Sigmoid colon (tissue), 7 donors: ENCODE measurements around the gene SVEP1. TPM values are rescaled to one million over a fixed set of nuclear protein-coding genes. Genes with fewer than 3 reads are reported as not detected.

Source experiments
- DNase-seq: peaks from one replicate; pipeline ENCODE4 v3.0.0-alpha.2; 2019
- H3K27ac ChIP-seq, 4 donors: fragments of 200-600 bp; sonication (generic); one replicate each; pipeline ENCODE4 v1.5.1; 2016 to 2019; ENCODE audit warnings: mild to moderate bottlenecking in 1 of 4
- H3K27me3 ChIP-seq, 3 donors: fragments of 200-600 bp; sonication (generic); one replicate each; pipeline ENCODE4 v1.5.1; 2019; ENCODE audit warnings: mild to moderate bottlenecking in 1 of 3
- H3K36me3 ChIP-seq, 4 donors: fragments of 200-600 bp; sonication (generic); one replicate each; pipeline ENCODE4 v1.5.1; 2016 to 2019
- H3K4me1 ChIP-seq, 4 donors: fragments of 200-600 bp; sonication (generic); one replicate each; pipeline ENCODE4 v1.5.1; 2017 to 2019
- H3K4me3 ChIP-seq, 4 donors: fragments of 200-600 bp; sonication (generic); one replicate each; pipeline ENCODE4 v1.5.1; 2017 to 2019; ENCODE audit warnings: mild to moderate bottlenecking in 2 of 4, moderate library complexity in 1 of 4
- H3K9me3 ChIP-seq, 4 donors: fragments of 200-600 bp in 3 of 4; sonication (generic) in 3 of 4; one replicate each; pipeline versions ENCODE4 v1.5.1 to v1.6.1; 2013 to 2019
- CTCF ChIP-seq, 4 experiments: fragments of 450-650 bp in 3 of 4; fragments of 200-600 bp in 1 of 4; IDR thresholded peaks; one replicate each; pipeline ENCODE4 v1.5.1; 2016 to 2019; ENCODE audit warnings: antibody characterized with exemption in 4 of 4, mild to moderate bottlenecking in 3 of 4, moderate library complexity in 2 of 4
- EP300 ChIP-seq, 4 donors: sonication (generic); formaldehyde crosslinking; IDR thresholded peaks; one replicate each; pipeline ENCODE4 v1.6.1; 2017; ENCODE audit warnings: antibody characterized with exemption in 4 of 4
- POLR2A ChIP-seq, 2 donors: fragments of 450-650 bp; IDR thresholded peaks; one replicate each; pipeline ENCODE4 v1.6.1; 2016; ENCODE audit warnings: antibody characterized with exemption in 2 of 2, mild to moderate bottlenecking in 2 of 2, moderate library complexity in 2 of 2
- POLR2AphosphoS5 ChIP-seq, 4 donors: sonication (generic); formaldehyde crosslinking; IDR thresholded peaks; one replicate each; pipeline ENCODE4 v1.6.1; 2017; ENCODE audit warnings: antibody characterized with exemption in 4 of 4
- WGBS, 2 donors: extraction: QIAGEN DNeasy Blood & Tissue Kit; methylation state at CpG; one replicate each; pipeline ENCODE4 v1.1.7; 2013; 5-methylcytosine and 5-hydroxymethylcytosine counted together
- intact Hi-C: fragments of 100-400 bp; cut with DNase I; formaldehyde crosslinking; loops from one replicate; pipeline ENCODE4 v1.15.1; 2023
- polyA plus RNA-seq, 3 donors: library from polyadenylated mRNA; stranded (reverse); fragments of 200-250 nt; gene quantifications; one replicate each; pipeline ENCODE4 v1.2.3, GENCODE V29; 2013
- total RNA-seq, 4 donors: library from RNA; depleted of rRNA; stranded (reverse); fragments of >200 nt; gene quantifications; one replicate each; pipeline ENCODE4 v1.1.0, GENCODE V29; 2016
- donor health status: healthy with polysubstance abuse.
- donor health status: Bipolar disorder and iron deficiency.
- donor health status: healthy.

Gene SVEP1
- total and polyA plus RNA-seq, 7 donors, result 0.23 to 77.5 (median 24.3) TPM

GRCh38 chr9:110468950-110469349 is 110.6 kb downstream of the SVEP1 start:
- 13 to 52% methylated on average over 5 of the region's 5 CpGs for whole genome bisulfite sequencing, 2 donors
- H3K27me3 ChIP-seq, result no peaks in the 10 kb centered on the region
- no peak for TF ChIP-seq EP300 (IDR thresholded peaks at IDR 0.05)
- no peak for DNase-seq
- H3K27ac ChIP-seq, result no peak overlapping the region
- intact Hi-C loops, result no loop called here
- H3K36me3 ChIP-seq, result no peaks in the 10 kb centered on the region
- no peaks in the 10 kb centered on the region for H3K9me3 ChIP-seq
- H3K4me1 ChIP-seq, result no peaks in the 10 kb centered on the region
- no peak overlapping the region for H3K4me3 ChIP-seq

- DNase-seq, result no peak
- Histone ChIP-seq H3K4me3 (no peak overlapping the region), H3K9me3 (no peaks in the 10 kb centered on the region), H3K27me3 (no peaks in the 10 kb centered on the region), H3K36me3 (no peaks in the 10 kb centered on the region), H3K4me1 (no peaks in the 10 kb centered on the region), H3K27ac (no peak overlapping the region)
- intact Hi-C loops, result no loop called here
- 67 to 91% methylated on average over 3 of the region's 3 CpGs for WGBS, 2 donors
- TF ChIP-seq CTCF (IDR thresholded peaks at IDR 0.05), result no peak
- no peak for TF ChIP-seq POLR2AphosphoS5 (IDR thresholded peaks at IDR 0.05)
- no peak for TF ChIP-seq EP300 (IDR thresholded peaks at IDR 0.05)
- no peak for TF ChIP-seq POLR2A (IDR thresholded peaks at IDR 0.05)
Measured at GRCh38 chr9:110465190-110465589, 114.4 kb downstream of the SVEP1 start.

- no peak for TF ChIP-seq CTCF (IDR thresholded peaks at IDR 0.05)
- H3K27ac ChIP-seq, result no peak overlapping the region
- H3K36me3 ChIP-seq, result no peaks in the 10 kb centered on the region
- H3K27me3 ChIP-seq, result no peaks in the 10 kb centered on the region
- H3K9me3 ChIP-seq, result no peaks in the 10 kb centered on the region
- H3K4me1 ChIP-seq, result no peaks in the 10 kb centered on the region
- H3K4me3 ChIP-seq, result no peak overlapping the region
- no peak for DNase-seq
- 88% methylated on average over 1 of the region's 1 CpG for WGBS, 2 donors
- intact Hi-C loops, result no loop called here
Measured at GRCh38 chr9:110464321-110464720, 115.2 kb downstream of the SVEP1 start.

GRCh38 chr9:110463499-110463898 is 116.0 kb downstream of the SVEP1 start:
- intact Hi-C loops, result no loop called here
- Histone ChIP-seq H3K27ac (no peak overlapping the region), H3K27me3 (no peaks in the 10 kb centered on the region), H3K9me3 (no peaks in the 10 kb centered on the region), H3K4me3 (no peak overlapping the region), H3K36me3 (no peaks in the 10 kb centered on the region), H3K4me1 (no peaks in the 10 kb centered on the region)
- TF ChIP-seq POLR2A (IDR thresholded peaks at IDR 0.05), result no peak
- no peak for TF ChIP-seq EP300 (IDR thresholded peaks at IDR 0.05)
- TF ChIP-seq POLR2AphosphoS5 (IDR thresholded peaks at IDR 0.05), result no peak
- no peak for TF ChIP-seq CTCF (IDR thresholded peaks at IDR 0.05)
- DNase-seq, result no peak
- WGBS, 2 donors, result 76 to 81% methylated on average over 3 of the region's 3 CpGs

GRCh38 chr9:110457245-110457644 is 122.3 kb downstream of the SVEP1 start:
- 69 to 85% methylated on average over 3 of the region's 3 CpGs for WGBS, 2 donors
- Histone ChIP-seq H3K36me3 (no peaks in the 10 kb centered on the region), H3K9me3 (no peaks in the 10 kb centered on the region), H3K4me3 (no peak overlapping the region), H3K27ac (no peak overlapping the region), H3K4me1 (no peaks in the 10 kb centered on the region), H3K27me3 (no peaks in the 10 kb centered on the region)
- DNase-seq, result no peak
- no peak for TF ChIP-seq CTCF (IDR thresholded peaks at IDR 0.05)
- TF ChIP-seq POLR2A (IDR thresholded peaks at IDR 0.05), result no peak
- TF ChIP-seq EP300 (IDR thresholded peaks at IDR 0.05), result no peak
- no peak for TF ChIP-seq POLR2AphosphoS5 (IDR thresholded peaks at IDR 0.05)
- intact Hi-C loops, result no loop called here
